ENCODE results near the gene CSPG5.
A peak's percentile ranks its signal among the peaks of the same experiment; 100 is the strongest.

The CSPG5 gene

DNA sequence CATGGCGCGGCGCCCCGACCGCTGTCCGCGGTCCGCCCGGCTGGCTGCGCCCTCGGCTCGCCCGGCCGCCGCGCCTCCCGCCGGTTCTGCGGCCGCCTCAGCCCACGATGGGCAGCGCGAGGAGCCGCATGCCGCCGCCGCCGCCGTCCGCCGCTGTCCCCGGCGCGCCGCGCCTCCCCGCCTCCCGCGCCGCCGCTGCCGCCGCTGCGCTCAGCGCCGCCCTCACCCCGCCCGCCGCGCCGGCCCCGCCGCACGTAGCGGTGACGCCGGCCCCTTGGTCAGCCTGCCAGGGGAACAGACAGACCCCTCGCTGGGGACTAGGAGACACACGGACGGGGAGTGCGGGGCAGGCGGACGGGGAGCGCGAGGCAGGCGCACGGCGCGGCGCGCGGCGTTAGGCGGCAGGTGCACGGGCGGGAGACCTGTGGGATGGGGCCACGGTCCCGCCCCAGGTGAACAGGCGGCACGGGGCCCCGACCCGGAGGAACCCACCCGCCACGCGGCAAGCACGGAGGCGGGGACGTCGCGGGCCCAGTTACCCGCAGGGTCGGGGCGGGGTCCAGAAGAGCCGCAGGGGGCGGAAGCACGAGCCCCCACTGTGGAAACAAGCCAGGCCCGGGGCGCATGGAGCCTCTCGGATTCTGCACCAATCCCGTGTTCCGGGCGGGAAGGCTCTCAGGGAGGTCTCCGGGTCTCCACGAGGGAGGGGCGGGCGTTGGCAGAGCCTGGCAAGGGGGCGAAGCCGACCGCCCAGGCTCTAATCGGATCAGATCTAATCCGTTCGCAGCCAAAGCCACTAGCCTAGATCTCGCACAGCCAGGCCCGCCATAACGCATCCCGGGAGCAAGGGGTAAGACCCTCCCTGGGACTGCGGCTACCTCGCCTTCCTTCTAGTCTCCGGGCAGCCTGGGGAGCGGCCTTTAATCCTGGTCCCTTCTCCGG, at the start of gene CSPG5:
Gene CSPG5 (minus strand): TSS at position 175 of the 942 bp plus-strand sequence. CDS start 172 bp downstream, at position 3.
- DNase-seq (ENCODE audit: insufficient read length, low spot score), result peak; percentile 87
- FAIRE-seq, result no peak
- TF ChIP-seq CTCF (IDR thresholded peaks at IDR 0.05; ENCODE audit: insufficient read depth, missing control alignments), result no peak

- TF ChIP-seq CTCF (IDR thresholded peaks at IDR 0.05; ENCODE audit: insufficient read depth, missing control alignments), result no peak
- DNase-seq (ENCODE audit: insufficient read length, low spot score) (no peak), FAIRE-seq (no peak)
These were observed 49.8 kb upstream of the CSPG5 start for GRCh38 chr3:47628426-47628825.

- no peak for TF ChIP-seq CTCF (IDR thresholded peaks at IDR 0.05; ENCODE audit: insufficient read depth, missing control alignments)
- no peak for DNase-seq (ENCODE audit: insufficient read length, low spot score)
- FAIRE-seq, result peak; percentile 93
These were observed 44.2 kb upstream of the CSPG5 start for GRCh38 chr3:47622671-47623461.

GRCh38 chr3:47617086-47618010, 38.7 kb upstream of the CSPG5 start:
- FAIRE-seq (no peak), DNase-seq (ENCODE audit: insufficient read length, low spot score) (no peak)
- TF ChIP-seq CTCF (IDR thresholded peaks at IDR 0.05; ENCODE audit: insufficient read depth, missing control alignments), result no peak

- no peak for TF ChIP-seq CTCF (IDR thresholded peaks at IDR 0.05; ENCODE audit: insufficient read depth, missing control alignments)
- FAIRE-seq (no peak), DNase-seq (ENCODE audit: insufficient read length, low spot score) (no peak)
These were observed 36.1 kb upstream of the CSPG5 start for GRCh38 chr3:47614788-47615187.

DNA sequence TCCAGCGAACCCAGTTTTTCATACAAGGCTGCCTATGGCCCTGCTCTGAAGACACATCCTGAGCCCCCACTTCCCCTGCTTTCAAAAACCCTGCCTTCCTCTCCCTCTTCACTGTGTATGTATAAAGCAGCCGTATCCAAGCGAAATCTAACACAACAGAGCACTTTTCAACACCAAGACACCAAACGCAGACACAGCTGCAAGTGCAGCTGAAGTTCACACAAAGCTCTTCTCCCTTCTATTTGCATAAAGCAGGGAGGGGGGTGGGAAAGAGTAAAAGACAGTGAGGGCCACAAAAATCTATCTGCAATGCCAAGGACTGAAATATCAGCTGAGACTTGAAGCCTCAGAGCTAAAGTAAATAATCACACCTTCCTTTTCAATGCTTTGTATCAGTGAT, 35.1 kb upstream of the CSPG5 start:
- no peak for FAIRE-seq
- TF ChIP-seq CTCF (IDR thresholded peaks at IDR 0.05; ENCODE audit: insufficient read depth, missing control alignments), result no peak
- no peak for DNase-seq (ENCODE audit: insufficient read length, low spot score)
